ENCODE results near the gene PSMD14. TPM values are rescaled to one million over a fixed set of nuclear protein-coding genes. Genes with fewer than 3 reads are reported as not detected.

PSMD14 gene
- total and polyA plus RNA-seq, 2 of the 8 experiments (the other 6 are each of a cell fraction or from before 2014, with no cell fraction given), result 53.9 to 88.7 TPM

GRCh38 chr2:161426922-161427663 is 118.9 kb downstream of the PSMD14 start (continued):
- TF ChIP-seq, protein P1, sequence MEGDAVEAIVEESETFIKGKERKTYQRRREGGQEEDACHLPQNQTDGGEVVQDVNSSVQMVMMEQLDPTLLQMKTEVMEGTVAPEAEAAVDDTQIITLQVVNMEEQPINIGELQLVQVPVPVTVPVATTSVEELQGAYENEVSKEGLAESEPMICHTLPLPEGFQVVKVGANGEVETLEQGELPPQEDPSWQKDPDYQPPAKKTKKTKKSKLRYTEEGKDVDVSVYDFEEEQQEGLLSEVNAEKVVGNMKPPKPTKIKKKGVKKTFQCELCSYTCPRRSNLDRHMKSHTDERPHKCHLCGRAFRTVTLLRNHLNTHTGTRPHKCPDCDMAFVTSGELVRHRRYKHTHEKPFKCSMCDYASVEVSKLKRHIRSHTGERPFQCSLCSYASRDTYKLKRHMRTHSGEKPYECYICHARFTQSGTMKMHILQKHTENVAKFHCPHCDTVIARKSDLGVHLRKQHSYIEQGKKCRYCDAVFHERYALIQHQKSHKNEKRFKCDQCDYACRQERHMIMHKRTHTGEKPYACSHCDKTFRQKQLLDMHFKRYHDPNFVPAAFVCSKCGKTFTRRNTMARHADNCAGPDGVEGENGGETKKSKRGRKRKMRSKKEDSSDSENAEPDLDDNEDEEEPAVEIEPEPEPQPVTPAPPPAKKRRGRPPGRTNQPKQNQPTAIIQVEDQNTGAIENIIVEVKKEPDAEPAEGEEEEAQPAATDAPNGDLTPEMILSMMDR (IDR thresholded peaks at IDR 0.05; ENCODE audit: control extremely low read depth in 1 of 3, insufficient read depth in 1 of 3, low read depth in 1 of 3, low read length in 3 of 3), result peak in 1 of 3 experiments; percentile 41; a peak in 1 of 4 replicates
- TF ChIP-seq CBX8 (IDR thresholded peaks at IDR 0.05; ENCODE audit: borderline replicate concordance, low read depth, low read length) (no peak), JUND (IDR thresholded peaks at IDR 0.05; ENCODE audit: low read length) (no peak), CHD7 (IDR thresholded peaks at IDR 0.05; ENCODE audit: insufficient replicate concordance, low read length) (no peak), RAD21 (IDR thresholded peaks at IDR 0.05 in 1 of 2, conservative IDR thresholded peaks at IDR 0.05 in 1 of 2; ENCODE audit: low read depth in 2 of 2, low read length in 2 of 2) (no peak; a peak in 1 of 4 replicates), ZNF274 (IDR thresholded peaks at IDR 0.05; ENCODE audit: borderline replicate concordance, extremely low read depth, low read length) (no peak)

All from H1 (cell line).